Measurements from ENCODE around the gene POM121L2. TPM values are rescaled to one million over a fixed set of nuclear protein-coding genes. Genes with fewer than 3 reads are reported as not detected.

Gene POM121L2
- total and polyA plus RNA-seq, 10 of the 15 experiments (the other 5 are each of a cell fraction or from before 2014, with no cell fraction given): 0.04 TPM; not detected in 9

DNA sequence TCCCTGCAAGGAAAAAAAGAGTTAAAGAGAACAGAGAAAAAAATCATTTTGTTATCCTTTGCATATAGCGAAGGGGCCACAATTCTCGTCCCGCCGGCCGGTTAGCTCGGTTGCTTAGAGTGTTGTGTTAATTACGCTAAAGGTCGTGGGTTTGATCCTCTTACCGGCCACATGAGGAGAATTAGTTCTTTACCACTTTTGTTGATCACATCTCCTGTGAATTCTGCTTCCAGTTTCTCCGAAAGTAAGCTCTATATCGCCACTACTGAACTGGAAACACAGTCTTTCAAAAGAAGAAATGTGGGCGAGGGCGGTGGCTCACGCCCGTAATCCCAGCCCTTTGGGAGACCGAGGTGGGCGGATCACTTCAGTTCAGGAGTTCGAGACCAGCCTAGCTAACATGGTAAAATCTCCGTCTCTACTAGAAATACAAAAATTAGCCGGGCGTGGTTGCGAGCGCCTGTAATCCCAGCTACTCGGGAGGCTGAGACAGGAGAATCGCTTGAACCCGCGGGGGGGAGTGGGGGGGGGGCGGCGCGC, 51.2 kb downstream of the POM121L2 start (continued):
- TF ChIP-seq, protein P1, sequence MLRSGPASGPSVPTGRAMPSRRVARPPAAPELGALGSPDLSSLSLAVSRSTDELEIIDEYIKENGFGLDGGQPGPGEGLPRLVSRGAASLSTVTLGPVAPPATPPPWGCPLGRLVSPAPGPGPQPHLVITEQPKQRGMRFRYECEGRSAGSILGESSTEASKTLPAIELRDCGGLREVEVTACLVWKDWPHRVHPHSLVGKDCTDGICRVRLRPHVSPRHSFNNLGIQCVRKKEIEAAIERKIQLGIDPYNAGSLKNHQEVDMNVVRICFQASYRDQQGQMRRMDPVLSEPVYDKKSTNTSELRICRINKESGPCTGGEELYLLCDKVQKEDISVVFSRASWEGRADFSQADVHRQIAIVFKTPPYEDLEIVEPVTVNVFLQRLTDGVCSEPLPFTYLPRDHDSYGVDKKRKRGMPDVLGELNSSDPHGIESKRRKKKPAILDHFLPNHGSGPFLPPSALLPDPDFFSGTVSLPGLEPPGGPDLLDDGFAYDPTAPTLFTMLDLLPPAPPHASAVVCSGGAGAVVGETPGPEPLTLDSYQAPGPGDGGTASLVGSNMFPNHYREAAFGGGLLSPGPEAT (IDR thresholded peaks at IDR 0.05; ENCODE audit: low read depth): no peak
- TF ChIP-seq SUPT20H (IDR thresholded peaks at IDR 0.05; ENCODE audit: borderline replicate concordance, control insufficient read depth, low read depth, low read length) (no peak), PAX8 (IDR thresholded peaks at IDR 0.05) (no peak)

DNA sequence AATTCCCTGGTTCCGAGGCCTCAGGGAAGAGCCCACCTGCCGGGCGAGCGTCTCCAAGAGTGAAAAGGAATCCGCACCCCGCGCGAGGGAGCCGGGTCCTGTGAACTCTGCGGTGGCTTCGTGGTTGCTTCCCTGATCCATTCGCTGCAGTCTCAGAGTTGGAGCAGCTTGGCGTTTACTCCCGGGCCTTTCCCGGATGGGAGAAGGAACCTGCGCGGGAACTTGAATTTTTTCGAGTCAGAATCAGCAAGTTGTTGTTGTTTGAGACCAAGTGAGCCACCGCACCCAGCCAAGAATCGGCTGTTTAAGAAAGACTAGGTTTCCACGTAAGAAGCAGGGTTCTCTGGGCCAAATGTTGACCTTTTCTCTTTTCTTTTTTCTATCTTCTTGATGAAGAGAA, 51.7 kb downstream of the POM121L2 start:
- SMC1A ChIA-PET (ENCODE audit: uncharacterized antibody, unreplicated experiment): no interaction called here
- FAIRE-seq (no peak), DNase-seq (ENCODE audit: low read depth, low spot score) (no peak), ATAC-seq (no peak)
- POLR2A ChIA-PET: no interaction called here
- RAD21 ChIA-PET (ENCODE audit: unreplicated experiment): no interaction called here
- CTCF ChIA-PET: interaction anchor here (0.7 to 1.3 kb wide), 2 partner anchors 14 to 104 kb away, joined by 3 read pairs; no protein-coding TSS in a partner anchor
- WGBS (ENCODE audit: insufficient coverage, insufficient replicate concordance, low lambda C conversion rate, missing lambda C conversion rate): 58% methylated on average over 21 of the region's 21 CpGs
- Histone ChIP-seq H3K9me3 (replicated peaks; ENCODE audit: control insufficient read depth, insufficient read depth, low read length) (no peaks in the 10 kb centered on the region; the same call in 2 of the 3 replicates), H3K27me3 (replicated peaks in 1 of 2; ENCODE audit: control insufficient read depth in 2 of 2, insufficient read depth in 2 of 2, low read length in 1 of 2) (no peaks in the 10 kb centered on the region), H3K9ac (ENCODE audit: control insufficient read depth, insufficient read depth, low read length) (no peak overlapping the region), H3K4me2 (ENCODE audit: control insufficient read depth, insufficient read depth) (no peak overlapping the region), H3K36me3 (ENCODE audit: control insufficient read depth in 2 of 2, insufficient read depth in 2 of 2, low read length in 1 of 2) (no peaks in the 10 kb centered on the region), H3K79me2 (ENCODE audit: control insufficient read depth, insufficient read depth, low read length) (no peaks in the 10 kb centered on the region), H3K27ac (ENCODE audit: control insufficient read depth, insufficient read depth) (no peak overlapping the region), H4K20me1 (ENCODE audit: control insufficient read depth, insufficient read depth) (no peaks in the 10 kb centered on the region), H3K4me3 (no peak overlapping the region), H3K4me1 (ENCODE audit: control insufficient read depth, insufficient read depth, low read length) (no peaks in the 10 kb centered on the region), H2AFZ (ENCODE audit: control insufficient read depth, low read depth, low read length) (no peak overlapping the region)
- in situ Hi-C loops (cut with MboI): no loop called here
- no TSS peak for BruUV-seq (replicated peaks)
- intact Hi-C loops (cut with micrococcal nuclease; ENCODE audit: unreplicated experiment): no loop called here
- TF ChIP-seq, protein P2, sequence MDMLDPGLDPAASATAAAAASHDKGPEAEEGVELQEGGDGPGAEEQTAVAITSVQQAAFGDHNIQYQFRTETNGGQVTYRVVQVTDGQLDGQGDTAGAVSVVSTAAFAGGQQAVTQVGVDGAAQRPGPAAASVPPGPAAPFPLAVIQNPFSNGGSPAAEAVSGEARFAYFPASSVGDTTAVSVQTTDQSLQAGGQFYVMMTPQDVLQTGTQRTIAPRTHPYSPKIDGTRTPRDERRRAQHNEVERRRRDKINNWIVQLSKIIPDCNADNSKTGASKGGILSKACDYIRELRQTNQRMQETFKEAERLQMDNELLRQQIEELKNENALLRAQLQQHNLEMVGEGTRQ (IDR thresholded peaks at IDR 0.05; ENCODE audit: borderline replicate concordance, low read depth, low read length): no peak

Other genes starting within 250 kb of the POM121L2 start
- 3.4 TPM in 2 replicates for gene PRSS16, start 64.6 kb downstream of the POM121L2 start, total RNA-seq (2014; rRNA removed)
- gene PRSS16, start 64.6 kb downstream of the POM121L2 start, total RNA-seq (2014; rRNA removed; fragmentation: Illumina TruSeq; extraction: Trizol): 2.1 TPM in 2 replicates
- 5.9 and 7.1 TPM in 2 replicates for gene PRSS16, start 64.6 kb downstream of the POM121L2 start, total RNA-seq (2021)
- gene PRSS16, start 64.6 kb downstream of the POM121L2 start, polyA plus RNA-seq (2011; rRNA removed): 2.3 and 2.4 TPM in 2 replicates
- gene PRSS16, start 64.6 kb downstream of the POM121L2 start, polyA plus RNA-seq (2014; fragmentation: Illumina TruSeq; extraction: Trizol): 6.8 and 7.7 TPM in 2 replicates
- 1 to 10 TPM; 5.9 to 8.2 TPM for gene PRSS16, start 64.6 kb downstream of the POM121L2 start, polyA plus RNA-seq (2014; fragmentation: Nextera tagmentation; extraction: Ambion mirVana)
- gene PRSS16, start 64.6 kb downstream of the POM121L2 start, polyA plus RNA-seq (2014; rRNA removed): 9.6 and 12.8 TPM in 2 replicates
- gene PRSS16, start 64.6 kb downstream of the POM121L2 start, polyA plus RNA-seq (2016; fragmentation: Nextera tagmentation; extraction: Ambion mirVana): 1 to 10 TPM; 6.1 to 8.3 TPM
- gene ZNF391, start 76.5 kb upstream of the POM121L2 start, total RNA-seq (2014; rRNA removed): 0.73 and 0.87 TPM in 2 replicates
- 1.1 and 1.7 TPM in 2 replicates for gene ZNF391, start 76.5 kb upstream of the POM121L2 start, total RNA-seq (2014; rRNA removed; fragmentation: Illumina TruSeq; extraction: Trizol)
- 1.0 and 2.1 TPM in 2 replicates for gene ZNF391, start 76.5 kb upstream of the POM121L2 start, total RNA-seq (2021)
- 1.1 and 1.5 TPM in 2 replicates for gene ZNF391, start 76.5 kb upstream of the POM121L2 start, polyA plus RNA-seq (2011; rRNA removed)
- gene ZNF391, start 76.5 kb upstream of the POM121L2 start, polyA plus RNA-seq (2014; fragmentation: Illumina TruSeq; extraction: Trizol): 1.9 and 4.4 TPM in 2 replicates
- gene ZNF391, start 76.5 kb upstream of the POM121L2 start, polyA plus RNA-seq (2014; fragmentation: Nextera tagmentation; extraction: Ambion mirVana): under 1 TPM; 0.42 to 0.57 TPM
- 0.81 TPM in 2 replicates for gene ZNF391, start 76.5 kb upstream of the POM121L2 start, polyA plus RNA-seq (2014; rRNA removed)
- 1 to 10 TPM; 1.1 to 1.9 TPM for gene ZNF391, start 76.5 kb upstream of the POM121L2 start, polyA plus RNA-seq (2016; fragmentation: Nextera tagmentation; extraction: Ambion mirVana)
- gene ZNF184, start 160.8 kb upstream of the POM121L2 start, total RNA-seq (2014; rRNA removed): 7.4 and 10.7 TPM in 2 replicates
- gene ZNF184, start 160.8 kb upstream of the POM121L2 start, total RNA-seq (2014; rRNA removed; fragmentation: Illumina TruSeq; extraction: Trizol): 14.5 and 15.1 TPM in 2 replicates
- 7.6 and 7.7 TPM in 2 replicates for gene ZNF184, start 160.8 kb upstream of the POM121L2 start, total RNA-seq (2021)
- gene ZNF184, start 160.8 kb upstream of the POM121L2 start, polyA plus RNA-seq (2011; rRNA removed): 12.0 and 20.5 TPM in 2 replicates
- gene ZNF184, start 160.8 kb upstream of the POM121L2 start, polyA plus RNA-seq (2014; fragmentation: Illumina TruSeq; extraction: Trizol): 10.3 and 13.0 TPM in 2 replicates
- gene ZNF184, start 160.8 kb upstream of the POM121L2 start, polyA plus RNA-seq (2014; fragmentation: Nextera tagmentation; extraction: Ambion mirVana): 1 to 10 TPM; 4.5 to 5.4 TPM
- 2.8 and 4.1 TPM in 2 replicates for gene ZNF184, start 160.8 kb upstream of the POM121L2 start, polyA plus RNA-seq (2014; rRNA removed)
- 10 to 100 TPM in 1 of 2 experiments, 1 to 10 TPM in 1; 8.9 to 10.6 TPM for gene ZNF184, start 160.8 kb upstream of the POM121L2 start, polyA plus RNA-seq (2016; fragmentation: Nextera tagmentation; extraction: Ambion mirVana)

Measured in GM12878 (cell line).